MM.1S (cell line): Measurements from ENCODE around the gene MYO10.

ENCODE experiments used
- DNase-seq: peaks from one replicate; pipeline ENCODE4 v3.0.0-alpha.2; 2015
- H2AFZ ChIP-seq: fragments of 300-600 bp; sonication (generic); 2 replicates; pipeline ENCODE4 v1.6.0; 2016; ENCODE audit warnings: antibody characterized with exemption, low read length
- H3F3A ChIP-seq: fragments of 300-600 bp; sonication (generic); 2 replicates; pipeline ENCODE4 v1.6.1; 2016; ENCODE audit warnings: mild to moderate bottlenecking, antibody characterized with exemption, low read length, moderate library complexity, mixed read lengths; ENCODE audit not compliant: insufficient read depth
- H3K27ac ChIP-seq: fragments of 300-600 bp; sonication (generic); 2 replicates; pipeline ENCODE4 v1.5.1; 2016; ENCODE audit warnings: mild to moderate bottlenecking, low read length
- H3K27me3 ChIP-seq: fragments of 300-600 bp; sonication (generic); replicated peaks from 2 replicates; pipeline ENCODE4 v1.6.0; 2016; ENCODE audit warnings: low read length; ENCODE audit not compliant: insufficient read depth
- H3K36me3 ChIP-seq: fragments of 300-600 bp; sonication (generic); replicated peaks from 2 replicates; pipeline ENCODE4 v1.6.1; 2016; ENCODE audit warnings: mild to moderate bottlenecking, low read length, mixed read lengths; ENCODE audit not compliant: insufficient read depth
- H3K4me1 ChIP-seq: fragments of 300-600 bp; sonication (generic); 2 replicates; pipeline ENCODE4 v1.6.1; 2016; ENCODE audit warnings: low read length, mixed read lengths
- H3K4me2 ChIP-seq: fragments of 300-600 bp; sonication (generic); 2 replicates; pipeline ENCODE4 v1.6.0; 2016; ENCODE audit warnings: low read depth, low read length
- H3K4me3 ChIP-seq: fragments of 300-600 bp; sonication (generic); 2 replicates; pipeline ENCODE4 v1.5.1; 2016; ENCODE audit warnings: low read length, mixed read lengths
- H3K79me2 ChIP-seq: fragments of 300-600 bp; sonication (generic); 2 replicates; pipeline ENCODE4 v1.6.1; 2016; ENCODE audit warnings: mixed run types, low read length, mixed read lengths
- H3K9ac ChIP-seq: fragments of 300-600 bp; sonication (generic); 2 replicates; pipeline ENCODE4 v1.6.1; 2016; ENCODE audit warnings: low read length, mixed read lengths
- H3K9me2 ChIP-seq: fragments of 300-600 bp; sonication (generic); replicated peaks from 2 replicates; pipeline ENCODE4 v1.6.1; 2016; ENCODE audit warnings: mild to moderate bottlenecking, low read length, mixed read lengths; ENCODE audit not compliant: insufficient read depth
- H3K9me3 ChIP-seq: fragments of 300-600 bp; sonication (generic); replicated peaks from 2 replicates; pipeline ENCODE4 v1.6.1; 2016; ENCODE audit warnings: mild to moderate bottlenecking, low read length, mixed read lengths; ENCODE audit not compliant: insufficient read depth
- H4K20me1 ChIP-seq: fragments of 300-600 bp; sonication (generic); 2 replicates; pipeline ENCODE4 v1.6.1; 2016; ENCODE audit warnings: mild to moderate bottlenecking, low read length, moderate library complexity, mixed read lengths; ENCODE audit not compliant: insufficient read depth
- EZH2 ChIP-seq: fragments of 300-600 bp; sonication (generic); optimal IDR thresholded peaks from 2 replicates; pipeline ENCODE3; 2017; ENCODE audit warnings: low read depth, mild to moderate bottlenecking, antibody characterized with exemption, low read length, mixed read lengths
- EZH2phosphoT487 ChIP-seq: fragments of 300-600 bp; sonication (generic); IDR thresholded peaks from 2 replicates; pipeline ENCODE4 v1.6.1; 2018; ENCODE audit warnings: antibody characterized with exemption, low read length
- TF ChIP-seq, protein P1 (sequence below): fragments of 300-600 bp; sonication (generic); IDR thresholded peaks from 2 replicates; pipeline ENCODE4 v1.5.1; 2016; ENCODE audit warnings: antibody characterized with exemption, low read length, mixed read lengths

The MYO10 gene

DNA sequence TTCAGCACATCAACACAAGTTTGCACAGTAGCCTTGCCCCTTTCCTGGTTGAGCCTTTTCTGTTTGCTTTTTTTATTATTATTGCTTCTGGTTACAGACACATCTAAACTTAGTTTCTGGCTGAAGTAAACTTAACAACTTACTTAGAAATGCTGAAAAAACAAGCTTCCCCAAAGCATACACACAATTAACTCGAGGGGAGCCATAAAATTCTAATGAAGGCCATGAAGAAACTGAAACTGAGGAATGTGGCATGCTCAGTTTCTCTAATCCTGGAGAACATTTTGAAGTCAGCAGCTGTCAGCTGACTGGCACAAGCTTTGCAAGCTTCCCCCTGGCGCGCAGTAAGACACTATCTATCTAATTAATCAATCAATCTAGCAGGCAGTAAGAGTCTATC lies 3.7 kb downstream of the MYO10 start:
- TF ChIP-seq EZH2phosphoT487 (no peak), EZH2 (no peak)
- TF ChIP-seq, protein P1, sequence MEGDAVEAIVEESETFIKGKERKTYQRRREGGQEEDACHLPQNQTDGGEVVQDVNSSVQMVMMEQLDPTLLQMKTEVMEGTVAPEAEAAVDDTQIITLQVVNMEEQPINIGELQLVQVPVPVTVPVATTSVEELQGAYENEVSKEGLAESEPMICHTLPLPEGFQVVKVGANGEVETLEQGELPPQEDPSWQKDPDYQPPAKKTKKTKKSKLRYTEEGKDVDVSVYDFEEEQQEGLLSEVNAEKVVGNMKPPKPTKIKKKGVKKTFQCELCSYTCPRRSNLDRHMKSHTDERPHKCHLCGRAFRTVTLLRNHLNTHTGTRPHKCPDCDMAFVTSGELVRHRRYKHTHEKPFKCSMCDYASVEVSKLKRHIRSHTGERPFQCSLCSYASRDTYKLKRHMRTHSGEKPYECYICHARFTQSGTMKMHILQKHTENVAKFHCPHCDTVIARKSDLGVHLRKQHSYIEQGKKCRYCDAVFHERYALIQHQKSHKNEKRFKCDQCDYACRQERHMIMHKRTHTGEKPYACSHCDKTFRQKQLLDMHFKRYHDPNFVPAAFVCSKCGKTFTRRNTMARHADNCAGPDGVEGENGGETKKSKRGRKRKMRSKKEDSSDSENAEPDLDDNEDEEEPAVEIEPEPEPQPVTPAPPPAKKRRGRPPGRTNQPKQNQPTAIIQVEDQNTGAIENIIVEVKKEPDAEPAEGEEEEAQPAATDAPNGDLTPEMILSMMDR, result no peak
- Histone ChIP-seq H3K4me3 (no peak overlapping the region), H3K9me3 (no peaks in the 10 kb centered on the region), H3K27ac (no peak overlapping the region), H3F3A (no peaks in the 10 kb centered on the region), H3K36me3 (no peaks in the 10 kb centered on the region), H3K4me2 (no peak overlapping the region), H4K20me1 (no peaks in the 10 kb centered on the region), H2AFZ (no peak overlapping the region), H3K79me2 (no peaks in the 10 kb centered on the region), H3K9me2 (no peaks in the 10 kb centered on the region), H3K9ac (no peak overlapping the region), H3K27me3 (no peaks in the 10 kb centered on the region), H3K4me1 (no peaks in the 10 kb centered on the region)
- no peak for DNase-seq

DNA sequence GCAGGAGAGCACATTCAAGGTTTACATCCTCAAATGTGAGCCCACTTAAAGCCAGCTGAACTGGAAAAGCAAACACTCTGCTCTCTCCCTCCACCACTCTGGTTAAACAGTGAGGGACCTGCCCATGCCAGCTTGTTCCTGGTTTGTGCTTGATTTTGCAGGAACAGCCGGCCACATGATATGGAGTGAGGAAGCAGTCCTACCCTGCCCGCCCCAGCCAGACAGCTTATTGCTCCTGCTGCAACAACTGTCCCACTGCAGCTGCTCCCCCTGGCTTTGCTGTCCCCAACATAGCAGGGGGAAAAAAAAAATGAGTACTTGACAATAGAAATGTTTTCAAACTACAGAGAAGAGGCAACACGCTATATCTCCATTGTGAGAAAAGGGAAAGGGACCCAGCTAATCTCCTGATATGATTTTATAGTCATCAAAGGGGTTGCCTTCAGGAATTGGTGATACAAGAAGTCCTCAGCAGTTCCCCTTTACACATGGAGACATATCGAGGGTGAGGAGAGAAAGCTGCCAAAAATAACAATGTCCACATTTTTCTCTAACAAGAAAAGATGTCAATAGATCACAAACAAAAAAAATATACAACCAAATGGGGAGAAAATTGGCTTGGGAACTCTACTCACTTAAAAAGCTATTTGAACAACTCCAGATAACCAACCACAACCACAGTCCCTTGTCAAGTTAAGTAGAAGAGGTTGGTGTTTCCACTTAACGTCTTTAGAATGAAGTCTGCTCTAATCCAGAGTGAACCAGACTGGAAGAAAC lies 4.6 kb downstream of the MYO10 start:
- Histone ChIP-seq H3K27me3 (no peaks in the 10 kb centered on the region), H3K9me3 (no peaks in the 10 kb centered on the region), H3K4me1 (no peaks in the 10 kb centered on the region), H3K79me2 (no peaks in the 10 kb centered on the region), H3K9me2 (no peaks in the 10 kb centered on the region), H3F3A (no peaks in the 10 kb centered on the region), H3K9ac (no peak overlapping the region), H4K20me1 (no peaks in the 10 kb centered on the region), H2AFZ (no peak overlapping the region), H3K27ac (no peak overlapping the region), H3K4me3 (no peak overlapping the region), H3K36me3 (no peaks in the 10 kb centered on the region), H3K4me2 (no peak overlapping the region)
- no peak for DNase-seq
- TF ChIP-seq, protein P1, result no peak
- TF ChIP-seq EZH2 (no peak), EZH2phosphoT487 (no peak)

DNA sequence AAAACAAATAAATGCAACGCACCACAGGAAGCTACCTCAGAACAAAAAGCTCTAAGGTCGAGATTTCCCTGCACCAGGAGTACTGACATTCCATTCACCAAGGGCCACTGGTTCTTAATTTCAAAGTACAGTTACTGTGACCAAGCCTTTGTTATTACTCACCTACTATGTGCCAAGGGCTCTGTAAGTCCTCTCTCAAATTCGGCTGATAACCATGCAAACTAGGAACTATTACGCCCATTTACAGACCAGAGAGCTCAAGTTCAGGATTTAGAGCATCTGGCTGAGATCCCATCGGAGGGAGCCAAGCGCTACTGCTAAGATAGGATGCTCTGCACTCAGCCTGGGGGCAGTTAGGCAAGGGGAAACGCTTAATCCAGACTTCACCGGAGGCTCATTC lies 5.6 kb downstream of the MYO10 start:
- no peak overlapping the region for H3K9ac ChIP-seq
- no peaks in the 10 kb centered on the region for H3F3A ChIP-seq
- no peaks in the 10 kb centered on the region for H4K20me1 ChIP-seq
- H3K4me2 ChIP-seq, result no peak overlapping the region
- no peaks in the 10 kb centered on the region for H3K9me2 ChIP-seq
- no peak for TF ChIP-seq EZH2phosphoT487
- TF ChIP-seq EZH2, result no peak
- TF ChIP-seq, protein P1, result no peak
- DNase-seq, result no peak
- no peaks in the 10 kb centered on the region for H3K27me3 ChIP-seq
- no peak overlapping the region for H2AFZ ChIP-seq
- no peaks in the 10 kb centered on the region for H3K9me3 ChIP-seq
- H3K79me2 ChIP-seq, result no peaks in the 10 kb centered on the region
- no peak overlapping the region for H3K27ac ChIP-seq
- no peaks in the 10 kb centered on the region for H3K36me3 ChIP-seq
- no peaks in the 10 kb centered on the region for H3K4me1 ChIP-seq
- H3K4me3 ChIP-seq, result no peak overlapping the region
